HG03066 (cell line): Measurements from ENCODE around the gene SLCO2B1.

Experiments used
- ATAC-seq: cut with Tn5 transposase; IDR thresholded peaks from one replicate; pipeline ENCODE4 v1.9.1; 2021; ENCODE audit warnings: low read depth; ENCODE audit not compliant: unreplicated experiment

Gene SLCO2B1

DNA sequence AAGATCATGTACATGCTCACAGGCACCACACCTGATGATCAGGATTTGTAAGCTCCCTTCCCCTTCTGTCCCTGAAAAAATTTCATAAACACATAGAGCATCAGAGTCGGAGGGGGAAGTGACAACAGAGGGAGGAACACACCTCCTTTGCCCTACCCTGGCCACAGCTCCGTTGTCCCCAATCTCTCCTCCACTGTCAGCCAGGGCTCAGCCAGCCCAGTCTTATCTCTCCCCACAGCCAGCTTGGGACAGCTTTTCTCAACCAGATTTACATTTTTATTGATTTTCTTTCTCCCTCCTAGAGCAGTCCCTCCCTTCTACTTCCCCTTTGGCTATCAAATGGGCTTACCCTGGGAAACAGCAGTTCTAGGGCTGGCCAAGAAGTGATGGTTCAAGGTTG lies 57.5 kb downstream of the SLCO2B1 start:
- ATAC-seq = no peak

GRCh38 chr11:75212411-75212810 lies 61.5 kb downstream of the SLCO2B1 start:
- no peak for ATAC-seq

DNA sequence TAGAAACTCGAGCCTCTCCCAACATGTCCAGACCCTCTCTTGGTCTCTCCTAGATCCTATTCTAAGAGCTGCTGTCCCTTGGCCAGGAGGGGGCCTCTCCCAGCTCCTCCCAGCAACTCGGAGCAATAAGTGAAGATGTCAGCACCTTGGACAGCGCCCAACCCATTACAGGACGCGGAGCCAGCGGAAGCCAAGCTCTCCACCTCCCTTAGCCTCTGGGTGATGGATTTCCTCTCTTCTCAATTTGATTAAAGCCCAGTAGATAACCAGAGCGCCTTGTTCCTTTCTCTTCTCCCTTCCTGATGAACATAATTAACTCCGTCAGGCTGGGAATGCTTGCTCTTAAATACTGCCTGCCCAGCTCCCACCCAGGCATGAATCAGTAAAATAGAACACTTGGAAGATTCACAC lies 63.5 kb downstream of the SLCO2B1 start:
- ATAC-seq = no peak

DNA sequence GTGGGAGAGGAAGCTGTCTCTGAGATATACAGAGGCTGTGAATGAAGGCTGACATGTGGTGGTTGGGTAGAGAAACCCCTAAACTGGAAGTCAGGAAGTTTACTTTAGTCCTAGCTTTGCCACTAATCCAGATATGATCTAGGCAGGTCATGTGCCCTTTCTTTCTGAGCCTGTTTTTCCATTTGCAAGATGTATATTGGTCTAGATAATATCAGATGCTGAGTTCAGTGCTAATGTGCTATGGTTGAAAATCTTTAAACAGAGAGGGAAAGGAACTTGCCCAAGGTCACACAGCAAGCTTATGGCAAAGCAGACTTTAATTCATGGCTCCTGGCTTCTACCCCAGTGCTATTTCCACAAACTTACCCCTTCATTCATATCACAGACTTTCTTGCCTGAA lies 63.9 kb downstream of the SLCO2B1 start:
- ATAC-seq = no peak

DNA sequence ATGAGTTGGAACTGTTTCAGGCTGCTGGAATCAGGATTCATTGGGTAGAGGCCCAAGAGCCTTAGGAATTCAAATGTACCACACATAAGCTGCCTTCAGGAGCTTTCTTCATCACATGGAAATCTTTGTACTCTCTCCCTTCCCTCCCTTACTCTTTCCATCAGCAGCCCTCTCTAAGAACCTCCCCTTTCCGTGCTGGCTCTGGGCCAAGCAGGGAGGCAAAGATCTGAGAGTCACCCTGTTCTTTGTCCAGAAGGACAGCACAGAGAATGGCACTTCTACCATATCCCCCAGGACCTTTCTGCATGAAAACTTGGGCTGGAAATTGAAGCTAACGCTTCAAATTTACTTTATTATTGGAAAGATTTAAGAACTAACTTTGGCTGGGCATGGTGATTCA lies 69.0 kb downstream of the SLCO2B1 start:
- ATAC-seq = no peak

DNA sequence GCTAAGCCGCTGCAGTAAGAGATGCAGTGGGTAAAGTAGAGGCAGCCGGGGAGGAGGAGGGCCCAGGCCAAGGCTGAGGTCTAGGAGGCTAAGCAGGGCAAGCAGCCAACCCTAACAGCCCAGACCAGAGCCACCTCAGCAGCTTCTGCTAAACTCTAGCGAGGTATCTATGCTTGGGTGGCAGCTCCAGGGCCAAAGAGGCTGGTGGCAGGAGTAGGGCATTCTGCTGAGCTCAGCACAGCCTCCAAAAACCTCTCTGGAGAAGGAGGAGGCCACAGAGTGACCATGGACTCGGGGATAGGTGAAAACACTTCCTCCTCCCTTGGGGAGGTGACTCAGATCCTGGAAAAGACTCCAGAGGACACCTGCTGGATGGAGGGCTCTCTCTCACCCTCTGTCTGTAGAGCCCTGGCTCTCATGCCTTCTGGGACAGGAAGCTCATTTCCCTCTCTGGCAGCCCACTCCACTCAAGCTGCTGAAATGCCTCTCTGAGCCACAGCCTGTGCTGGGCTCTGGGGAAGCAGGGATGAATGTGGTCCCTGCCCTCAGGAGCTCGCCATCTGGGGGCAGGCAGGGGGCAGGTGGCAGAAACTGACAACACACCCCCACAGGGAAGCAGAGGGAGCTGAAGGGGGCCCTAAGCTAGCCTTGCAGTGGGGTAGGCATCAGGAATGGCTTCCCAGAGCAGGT lies 73.2 kb downstream of the SLCO2B1 start:
- ATAC-seq = no peak

- ATAC-seq = no peak
Observed at GRCh38 chr11:75225794-75226193, 74.9 kb downstream of the SLCO2B1 start.

DNA sequence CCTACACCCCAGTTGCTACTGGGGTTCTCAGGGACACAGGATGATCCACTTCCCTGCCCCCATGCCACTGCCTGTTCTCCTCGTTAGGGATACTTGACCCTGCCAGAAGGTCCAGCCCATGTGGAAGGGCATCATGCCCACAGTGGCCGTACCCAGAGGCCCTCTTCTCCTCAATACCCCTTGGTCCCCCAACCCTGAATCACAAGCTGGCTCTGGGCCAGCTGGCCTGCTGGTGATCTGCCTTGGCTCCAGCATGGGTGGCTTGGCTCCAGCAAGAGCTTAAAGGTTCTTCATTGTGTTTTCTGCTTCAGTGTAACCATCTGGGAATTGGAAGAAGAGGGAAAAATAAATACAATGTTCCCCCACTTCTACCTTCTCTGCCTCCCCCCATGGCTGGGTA lies 78.6 kb downstream of the SLCO2B1 start:
- ATAC-seq = no peak

- no peak for ATAC-seq
Observed at GRCh38 chr11:75230621-75231020, 79.7 kb downstream of the SLCO2B1 start.

DNA sequence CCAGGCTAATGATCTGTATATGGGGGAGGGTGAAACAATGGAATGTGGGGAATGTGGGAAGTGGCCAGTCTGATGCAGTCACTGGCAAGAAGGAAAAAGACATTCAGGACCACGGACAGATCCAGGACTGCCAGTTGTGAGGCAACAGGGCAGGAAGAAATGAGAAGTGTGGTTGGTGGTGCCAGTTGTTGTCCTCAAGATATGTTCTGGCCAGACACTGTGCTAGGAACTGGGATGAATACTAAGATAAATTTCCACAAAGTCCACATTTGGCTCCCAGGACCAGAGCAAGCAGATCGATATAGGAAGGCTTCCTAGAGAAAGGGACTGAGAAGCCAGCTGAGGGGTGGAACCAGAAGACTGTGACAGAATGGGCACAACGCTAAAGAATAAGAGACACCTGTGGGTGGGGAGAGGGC lies 82.9 kb downstream of the SLCO2B1 start:
- ATAC-seq = no peak

DNA sequence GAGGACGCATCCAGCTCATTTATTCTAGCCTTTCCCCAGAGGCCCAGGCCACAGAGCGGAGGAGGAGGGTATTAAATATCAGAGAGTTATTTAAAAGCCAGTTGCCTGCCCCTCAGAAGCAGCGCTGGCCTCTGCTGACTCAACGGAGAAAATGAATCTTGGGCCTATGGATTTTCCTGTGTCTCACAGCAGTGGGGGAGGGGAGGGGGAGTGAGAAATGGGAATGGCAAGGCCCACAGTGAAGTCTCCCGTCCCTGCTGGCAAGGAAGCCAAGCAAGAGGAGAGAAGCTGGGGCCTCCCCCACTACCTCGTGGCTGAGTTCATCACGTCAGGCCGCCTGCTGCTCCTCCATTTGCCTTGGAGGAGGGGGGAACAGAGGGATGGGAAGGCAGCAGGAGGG lies 85.2 kb downstream of the SLCO2B1 start:
- ATAC-seq = no peak

DNA sequence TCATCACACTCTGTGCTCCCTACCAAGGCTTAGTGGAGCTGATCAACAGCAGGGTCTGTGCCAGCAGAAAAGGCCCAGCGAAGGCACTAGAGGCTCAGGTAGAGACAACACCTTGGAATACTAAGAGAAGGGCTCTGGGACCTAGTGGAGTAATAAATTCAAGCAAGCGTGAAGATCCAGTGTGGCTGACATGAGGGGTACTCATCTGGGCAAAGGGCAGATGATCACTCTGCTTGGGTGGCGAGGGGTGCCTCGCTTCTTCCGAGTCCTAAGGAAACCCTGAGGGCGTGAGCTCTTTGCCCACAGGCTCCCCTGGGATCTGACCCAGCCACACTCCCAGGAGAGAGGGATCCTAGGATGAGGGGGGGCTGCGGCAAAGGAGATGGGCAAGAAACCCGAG lies 86.1 kb downstream of the SLCO2B1 start:
- no peak for ATAC-seq

DNA sequence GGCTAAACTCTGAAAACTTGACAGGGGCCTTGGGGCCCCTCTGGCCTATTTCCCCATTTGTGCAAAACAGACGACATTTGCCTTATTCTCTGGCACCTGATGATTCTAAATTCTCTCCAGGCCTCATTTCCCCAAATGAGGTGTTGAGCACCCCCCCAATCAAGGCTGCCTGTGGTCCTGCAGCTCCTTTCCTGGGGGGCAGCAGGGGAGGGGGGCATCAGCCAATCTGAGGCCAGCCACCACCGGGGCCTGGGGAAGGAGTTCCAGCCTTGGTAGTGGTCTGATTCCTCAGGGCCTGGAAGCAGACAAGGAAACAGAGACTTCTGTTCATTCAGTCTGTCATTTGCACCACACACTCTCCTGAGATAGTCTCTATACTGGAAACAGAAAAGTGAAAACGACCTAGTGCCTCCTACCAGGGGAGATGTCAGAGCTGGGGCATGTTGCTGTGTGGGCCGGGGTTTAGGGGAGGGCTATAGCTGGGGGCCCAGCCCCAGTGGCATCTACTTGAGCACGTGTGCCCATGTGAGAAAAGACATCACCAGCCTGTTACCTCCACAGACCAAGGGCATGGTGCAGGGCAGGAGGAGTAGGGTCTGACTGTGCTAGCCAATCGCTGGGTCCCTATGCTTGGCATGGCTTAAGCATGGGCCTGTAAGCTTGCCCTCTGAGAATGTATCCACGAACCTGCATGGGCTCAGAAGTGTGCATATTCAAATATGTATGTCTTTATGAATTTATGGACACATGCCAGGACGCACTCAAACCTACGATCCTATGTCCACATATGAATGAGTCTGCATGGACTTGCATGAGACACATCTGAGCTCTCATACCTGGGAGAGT lies 87.9 kb downstream of the SLCO2B1 start:
- no peak for ATAC-seq

DNA sequence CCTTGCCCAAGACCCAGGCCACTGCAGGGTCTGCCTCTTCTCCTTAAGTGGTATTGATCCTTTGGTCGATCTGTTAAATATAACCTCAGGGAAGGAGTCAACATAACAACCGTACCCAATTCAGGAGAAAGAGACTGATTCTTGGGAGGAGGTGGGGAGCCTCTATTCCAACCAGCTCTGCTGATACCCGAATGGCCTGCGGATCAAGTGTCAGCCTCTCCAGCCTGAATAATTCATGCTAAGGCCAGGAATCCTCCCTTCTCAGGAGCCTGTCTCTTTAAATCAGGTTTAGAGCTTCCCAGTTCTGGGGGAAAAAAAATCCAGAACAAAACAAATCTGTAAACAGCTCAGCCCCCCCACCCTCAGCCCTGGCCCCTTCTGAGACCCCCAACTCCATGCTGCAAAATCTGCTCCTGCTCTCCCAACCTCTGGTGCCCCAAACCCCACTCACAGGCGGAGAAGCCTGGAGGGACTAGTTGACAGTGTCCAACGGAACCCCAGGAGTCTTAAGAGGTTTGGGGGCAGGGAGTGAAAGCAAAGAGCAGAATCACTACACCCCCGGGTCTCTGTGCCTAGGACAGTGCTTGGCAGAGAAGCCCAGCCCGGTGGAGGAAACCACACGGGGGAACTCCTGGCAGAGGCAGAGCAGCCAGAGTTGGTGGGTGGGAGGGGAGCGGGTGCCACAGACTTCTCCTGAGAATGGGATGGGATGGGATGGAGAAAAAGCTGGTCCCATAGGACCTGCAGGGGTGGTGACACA lies 88.8 kb downstream of the SLCO2B1 start:
- no peak for ATAC-seq

GRCh38 chr11:75240311-75241035 lies 89.6 kb downstream of the SLCO2B1 start, which contains the start of gene TPBGL:
TPBGL (plus strand) TSS chr11:75240774; CDS start chr11:75241050, 276 bp downstream.
- ATAC-seq = no peak

GRCh38 chr11:75241036-75241905 lies 90.4 kb downstream of the SLCO2B1 start:
- peak; percentile 76 for ATAC-seq

GRCh38 chr11:75241906-75242644 lies 91.2 kb downstream of the SLCO2B1 start:
- ATAC-seq = no peak

GRCh38 chr11:75242722-75243600 lies 92.1 kb downstream of the SLCO2B1 start:
- ATAC-seq = no peak
